Liver (tissue), 9 donors: ENCODE measurements around the gene HIF3A. TPM values are rescaled to one million over a fixed set of nuclear protein-coding genes. Genes with fewer than 3 reads are reported as not detected.

Experiments used
- DNase-seq: peaks from one replicate; pipeline ENCODE4 v3.0.0-alpha.2; 2017; ENCODE audit warnings: low spot score
- H3K27ac ChIP-seq, 2 donors: one replicate each; pipeline ENCODE4 v1.7.0; 2013; ENCODE audit warnings: inconsistent platforms in 2 of 2, low read length in 2 of 2, control low read depth in 1 of 2, low read depth in 1 of 2, mild to moderate bottlenecking in 1 of 2
- H3K27me3 ChIP-seq, 4 donors: one replicate each; pipeline versions ENCODE4 v1.6.1 to v1.7.0; 2013; ENCODE audit warnings: low read length in 3 of 4, inconsistent platforms in 1 of 4, mild to moderate bottlenecking in 1 of 4, moderate library complexity in 1 of 4; ENCODE audit not compliant: control insufficient read depth in 4 of 4, insufficient read depth in 4 of 4
- H3K36me3 ChIP-seq, 4 donors: one replicate each; pipeline versions ENCODE4 v1.6.1 to v1.7.0; 2013; ENCODE audit warnings: low read length in 3 of 4, mild to moderate bottlenecking in 3 of 4, low read depth in 1 of 4, moderate library complexity in 1 of 4; ENCODE audit not compliant: control insufficient read depth in 4 of 4, insufficient read depth in 3 of 4
- H3K4me1 ChIP-seq, 4 donors: one replicate each; pipeline versions ENCODE4 v1.6.1 to v1.7.0; 2013; ENCODE audit warnings: low read length in 3 of 4, mild to moderate bottlenecking in 3 of 4, moderate library complexity in 1 of 4; ENCODE audit not compliant: control insufficient read depth in 4 of 4, insufficient read depth in 4 of 4
- H3K4me3 ChIP-seq, 3 donors: one replicate each; pipeline versions ENCODE4 v1.6.1 to v1.7.0; 2013; ENCODE audit warnings: low read length in 3 of 3, control low read depth in 1 of 3, low read depth in 1 of 3, mild to moderate bottlenecking in 1 of 3
- H3K9ac ChIP-seq, 2 donors: one replicate each; pipeline ENCODE4 v1.7.0; 2013; ENCODE audit warnings: low read length in 2 of 2, mild to moderate bottlenecking in 2 of 2, moderate library complexity in 2 of 2, control low read depth in 1 of 2, low read depth in 1 of 2
- H3K9me3 ChIP-seq, 4 donors: one replicate each; pipeline versions ENCODE4 v1.6.1 to v1.7.0; 2013; ENCODE audit warnings: low read length in 3 of 4; ENCODE audit not compliant: control insufficient read depth in 4 of 4
- CTCF ChIP-seq: fragments of 150-350 bp; IDR thresholded peaks from 2 replicates; pipeline ENCODE4 v1.5.1; 2017; ENCODE audit warnings: improper control_type of control experiment, low read depth, low read length; ENCODE audit not compliant: missing input control
- HNF4A ChIP-seq, 2 donors: conservative IDR thresholded peaks; 2 replicates each; pipeline ENCODE4 v1.6.1; 2016; ENCODE audit warnings: antibody characterized with exemption in 2 of 2, mild to moderate bottlenecking in 2 of 2
- MAX ChIP-seq: IDR thresholded peaks from 2 replicates; pipeline ENCODE4 v1.6.1; 2016; ENCODE audit warnings: antibody characterized with exemption
- RAD21 ChIP-seq, 2 donors: IDR thresholded peaks; 2 replicates each; pipeline ENCODE4 v1.6.1; 2016; ENCODE audit warnings: antibody characterized with exemption in 2 of 2, mild to moderate bottlenecking in 2 of 2
- REST ChIP-seq: IDR thresholded peaks from 2 replicates; pipeline ENCODE4 v1.6.1; 2016; ENCODE audit warnings: antibody characterized with exemption, mild to moderate bottlenecking
- RXRA ChIP-seq, 2 donors: IDR thresholded peaks; 2 replicates each; pipeline ENCODE4 v1.6.1; 2017 to 2018; ENCODE audit warnings: antibody characterized with exemption in 2 of 2, mild to moderate bottlenecking in 1 of 2
- WGBS: extraction: QIAGEN DNeasy Blood & Tissue Kit; methylation state at CpG from one replicate; pipeline ENCODE4 v1.1.7; 2013; 5-methylcytosine and 5-hydroxymethylcytosine counted together
- polyA plus RNA-seq, 2 donors: library from polyadenylated mRNA; stranded (reverse) in 1 of 2; unstranded in 1 of 2; fragments of 200-250 nt in 1 of 2; fragments of >200 nt in 1 of 2; fragmentation: Nextera tagmentation in 1 of 2; extraction: Ambion mirVana in 1 of 2; gene quantifications; one replicate each; pipeline versions ENCODE4 v1.2.1 to v1.2.3, GENCODE V29; 2013 to 2015
- total RNA-seq, 2 donors: library from RNA; depleted of rRNA; stranded (reverse); fragments of >200 nt; gene quantifications; one replicate each; pipeline ENCODE4 v1.2.3, GENCODE V29; 2014
- donor health status: healthy.
- donor health status: healthy.
- donor health status: healthy.
- donor health status: healthy.
- donor health status: healthy.

The HIF3A gene
- total and polyA plus RNA-seq, 4 donors: 2.2 to 20.5 (median 6.8) TPM

GRCh38 chr19:46372901-46373490, 76.2 kb downstream of the HIF3A start:
- 86% methylated on average over 11 of the region's 11 CpGs for WGBS
- peaks cover 0 to 16% (median 13%) of the 10 kb centered on the region in 4 donors for H3K36me3 ChIP-seq
- H3K27me3 ChIP-seq: no peaks in the 10 kb centered on the region
- DNase-seq: no peak
- no peak overlapping the region for H3K9ac ChIP-seq
- TF ChIP-seq MAX (no peak), HNF4A (conservative IDR thresholded peaks at IDR 0.05) (no peak), CTCF (no peak)
- peaks cover 0 to 20% (median 9%) of the 10 kb centered on the region in 4 donors for H3K4me1 ChIP-seq
- H3K9me3 ChIP-seq: no peaks in the 10 kb centered on the region
- H3K4me3 ChIP-seq: no peak overlapping the region
- H3K27ac ChIP-seq: no peak overlapping the region

- TF ChIP-seq RXRA (IDR thresholded peaks at IDR 0.05) (peak; percentile 8 to 29), RAD21 (IDR thresholded peaks at IDR 0.05) (peak in 1 of 2 donors; percentile 31), CTCF (no peak), MAX (peak; percentile 59), REST (peak; percentile 21)
- H3K4me1 ChIP-seq: peaks cover 0 to 20% (median 9%) of the 10 kb centered on the region in 4 donors
- DNase-seq: no peak
- WGBS: 51% methylated on average over 17 of the region's 17 CpGs
- H3K27ac ChIP-seq: peak overlapping the region; percentile 15 to 36
- H3K9me3 ChIP-seq: no peaks in the 10 kb centered on the region
- peaks cover 0 to 15% (median 12%) of the 10 kb centered on the region in 4 donors for H3K36me3 ChIP-seq
- H3K4me3 ChIP-seq: no peak overlapping the region
- H3K9ac ChIP-seq: no peak overlapping the region
- no peaks in the 10 kb centered on the region for H3K27me3 ChIP-seq
Measured at GRCh38 chr19:46373491-46374359, 76.9 kb downstream of the HIF3A start.
